ENCODE results near the gene TAS2R43.

DNA sequence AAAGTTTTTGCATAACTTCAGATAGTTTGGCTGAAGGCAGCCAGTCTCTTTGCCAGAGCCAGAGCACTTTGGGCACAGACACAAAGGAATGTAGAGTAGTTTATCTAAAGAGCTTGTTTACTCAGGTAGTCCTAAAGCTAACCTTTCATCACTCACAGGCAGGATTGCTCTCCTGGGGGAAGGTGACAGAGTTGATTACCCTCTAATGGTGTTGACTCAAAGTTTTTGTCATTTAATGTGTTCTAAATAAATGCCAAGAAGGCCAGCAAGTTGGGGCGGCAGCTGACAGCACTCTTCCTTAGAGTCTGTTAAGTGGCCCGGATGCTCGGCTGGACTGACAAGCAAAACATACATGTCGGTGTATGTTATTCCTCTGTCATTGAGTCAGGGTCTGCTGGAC is 20.7 kb downstream of the TAS2R43 start:
- TF ChIP-seq, protein P1, sequence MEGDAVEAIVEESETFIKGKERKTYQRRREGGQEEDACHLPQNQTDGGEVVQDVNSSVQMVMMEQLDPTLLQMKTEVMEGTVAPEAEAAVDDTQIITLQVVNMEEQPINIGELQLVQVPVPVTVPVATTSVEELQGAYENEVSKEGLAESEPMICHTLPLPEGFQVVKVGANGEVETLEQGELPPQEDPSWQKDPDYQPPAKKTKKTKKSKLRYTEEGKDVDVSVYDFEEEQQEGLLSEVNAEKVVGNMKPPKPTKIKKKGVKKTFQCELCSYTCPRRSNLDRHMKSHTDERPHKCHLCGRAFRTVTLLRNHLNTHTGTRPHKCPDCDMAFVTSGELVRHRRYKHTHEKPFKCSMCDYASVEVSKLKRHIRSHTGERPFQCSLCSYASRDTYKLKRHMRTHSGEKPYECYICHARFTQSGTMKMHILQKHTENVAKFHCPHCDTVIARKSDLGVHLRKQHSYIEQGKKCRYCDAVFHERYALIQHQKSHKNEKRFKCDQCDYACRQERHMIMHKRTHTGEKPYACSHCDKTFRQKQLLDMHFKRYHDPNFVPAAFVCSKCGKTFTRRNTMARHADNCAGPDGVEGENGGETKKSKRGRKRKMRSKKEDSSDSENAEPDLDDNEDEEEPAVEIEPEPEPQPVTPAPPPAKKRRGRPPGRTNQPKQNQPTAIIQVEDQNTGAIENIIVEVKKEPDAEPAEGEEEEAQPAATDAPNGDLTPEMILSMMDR (IDR thresholded peaks at IDR 0.05; ENCODE audit: insufficient read depth, low read depth, low read length) = no peak
- no peak for TF ChIP-seq EZH2 (IDR thresholded peaks at IDR 0.05; ENCODE audit: insufficient read depth, low read length)

Measured in astrocyte (in vitro differentiated cells and primary cell).